Measurements from ENCODE around the gene EVA1C.
A peak's percentile ranks its signal among the peaks of the same experiment; 100 is the strongest.
"Not testable (repeated sequence)": the region's sequence is repeated elsewhere in the genome, so short reads cannot be mapped to it uniquely, and the experiment has no call there.

Gene EVA1C

GRCh38 chr21:32508558-32508957 lies 96.1 kb downstream of the EVA1C start:
- H3K4me2 ChIP-seq (ENCODE audit: low read length), result no peak overlapping the region
- no peaks in the 10 kb centered on the region for H3K9me3 ChIP-seq (replicated peaks; ENCODE audit: low read length)
- no peaks in the 10 kb centered on the region for H3K4me1 ChIP-seq (ENCODE audit: control insufficient read depth, insufficient read depth, low read length)
- no peak overlapping the region for H3K4me3 ChIP-seq (ENCODE audit: low read length)
- H3K36me3 ChIP-seq (ENCODE audit: insufficient read depth, low read length), result peaks cover 7% of the 10 kb centered on the region
- no peaks in the 10 kb centered on the region for H3K27me3 ChIP-seq (ENCODE audit: control insufficient read depth, insufficient read depth, low read length)
- no peak overlapping the region for H3K9ac ChIP-seq (ENCODE audit: low read depth, low read length)

DNA sequence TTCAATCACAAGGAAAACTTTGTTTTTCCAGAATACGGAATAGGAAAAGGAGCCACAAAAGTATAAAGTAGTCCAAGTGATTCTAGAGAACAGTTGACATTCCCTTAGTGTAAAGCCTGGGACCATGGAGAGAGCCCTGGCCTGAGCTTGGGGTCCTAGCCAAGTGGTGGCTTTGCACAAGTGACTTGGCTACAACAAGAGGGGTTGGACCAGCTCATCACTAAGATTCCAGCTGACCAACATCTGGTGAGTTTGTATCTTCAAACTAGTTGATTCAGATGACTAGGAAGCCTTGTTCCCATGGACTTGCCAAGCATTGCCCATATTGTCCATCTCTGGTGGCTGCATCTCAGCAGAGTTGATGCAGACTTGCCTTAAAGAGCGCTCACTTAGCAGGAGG lies 96.5 kb downstream of the EVA1C start:
- not testable (repeated sequence) for H3K4me1 ChIP-seq (ENCODE audit: control insufficient read depth, insufficient read depth, low read length); H3K9me3 ChIP-seq (replicated peaks; ENCODE audit: low read length); H3K4me2 ChIP-seq (ENCODE audit: low read length); H3K9ac ChIP-seq (ENCODE audit: low read depth, low read length); H3K4me3 ChIP-seq (ENCODE audit: low read length); H3K27me3 ChIP-seq (ENCODE audit: control insufficient read depth, insufficient read depth, low read length); H3K36me3 ChIP-seq (ENCODE audit: insufficient read depth, low read length)

DNA sequence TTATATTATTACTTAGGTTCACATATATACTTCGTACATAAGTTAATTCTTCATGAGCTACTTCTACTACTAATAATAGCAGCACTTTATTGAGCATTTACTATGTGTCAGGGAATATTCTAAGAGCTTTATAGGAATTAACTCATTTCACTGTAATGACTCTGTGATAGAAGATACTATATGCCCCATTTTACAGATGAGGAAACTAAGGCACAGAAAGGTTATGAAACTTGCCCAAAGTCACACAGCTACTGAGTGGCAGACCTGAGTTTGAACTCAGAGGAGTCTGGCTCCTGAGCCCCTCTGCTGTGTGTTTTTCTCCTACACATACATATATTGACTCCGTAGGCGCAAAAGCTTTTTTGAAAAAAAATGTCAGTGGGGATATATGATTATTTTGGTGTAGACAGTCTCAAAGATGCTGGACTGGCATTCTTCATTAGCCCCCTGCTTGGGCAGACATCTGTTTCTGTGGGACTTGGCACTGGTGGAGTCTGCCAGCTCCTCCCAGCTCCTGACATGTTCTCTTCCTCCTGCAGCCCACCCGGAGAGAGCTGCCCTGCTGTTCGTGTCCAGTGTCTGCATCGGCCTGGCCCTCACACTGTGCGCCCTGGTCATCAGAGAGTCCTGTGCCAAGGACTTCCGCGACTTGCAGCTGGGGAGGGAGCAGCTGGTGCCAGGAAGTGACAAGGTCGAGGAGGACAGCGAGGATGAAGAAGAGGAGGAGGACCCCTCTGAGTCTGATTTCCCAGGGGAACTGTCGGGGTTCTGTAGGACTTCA lies 102.0 kb downstream of the EVA1C start:
- H3K36me3 ChIP-seq (ENCODE audit: insufficient read depth, low read length), result peaks cover 11% of the 10 kb centered on the region
- H3K4me1 ChIP-seq (ENCODE audit: control insufficient read depth, insufficient read depth, low read length), result peaks cover 11% of the 10 kb centered on the region
- H3K4me2 ChIP-seq (ENCODE audit: low read length), result no peak overlapping the region
- no peaks in the 10 kb centered on the region for H3K27me3 ChIP-seq (ENCODE audit: control insufficient read depth, insufficient read depth, low read length)
- no peak overlapping the region for H3K4me3 ChIP-seq (ENCODE audit: low read length)
- H3K9ac ChIP-seq (ENCODE audit: low read depth, low read length), result no peak overlapping the region
- H3K9me3 ChIP-seq (replicated peaks; ENCODE audit: low read length), result peaks cover 3% of the 10 kb centered on the region

GRCh38 chr21:32515874-32516273 lies 103.4 kb downstream of the EVA1C start:
- Histone ChIP-seq H3K4me3 (ENCODE audit: low read length) (no peak overlapping the region), H3K27me3 (ENCODE audit: control insufficient read depth, insufficient read depth, low read length) (no peaks in the 10 kb centered on the region), H3K4me1 (ENCODE audit: control insufficient read depth, insufficient read depth, low read length) (peaks cover 15% of the 10 kb centered on the region), H3K4me2 (ENCODE audit: low read length) (no peak overlapping the region), H3K9me3 (replicated peaks; ENCODE audit: low read length) (peaks cover 3% of the 10 kb centered on the region), H3K36me3 (ENCODE audit: insufficient read depth, low read length) (peaks cover 11% of the 10 kb centered on the region), H3K9ac (ENCODE audit: low read depth, low read length) (no peak overlapping the region)

- H3K4me2 ChIP-seq (ENCODE audit: low read length), result no peak overlapping the region
- H3K4me3 ChIP-seq (ENCODE audit: low read length), result no peak overlapping the region
- H3K9ac ChIP-seq (ENCODE audit: low read depth, low read length), result no peak overlapping the region
- H3K27me3 ChIP-seq (ENCODE audit: control insufficient read depth, insufficient read depth, low read length), result no peaks in the 10 kb centered on the region
- peaks cover 3% of the 10 kb centered on the region for H3K9me3 ChIP-seq (replicated peaks; ENCODE audit: low read length)
- H3K36me3 ChIP-seq (ENCODE audit: insufficient read depth, low read length), result peaks cover 11% of the 10 kb centered on the region
- H3K4me1 ChIP-seq (ENCODE audit: control insufficient read depth, insufficient read depth, low read length), result peaks cover 26% of the 10 kb centered on the region
Observed at GRCh38 chr21:32516756-32517649, 104.5 kb downstream of the EVA1C start.

DNA sequence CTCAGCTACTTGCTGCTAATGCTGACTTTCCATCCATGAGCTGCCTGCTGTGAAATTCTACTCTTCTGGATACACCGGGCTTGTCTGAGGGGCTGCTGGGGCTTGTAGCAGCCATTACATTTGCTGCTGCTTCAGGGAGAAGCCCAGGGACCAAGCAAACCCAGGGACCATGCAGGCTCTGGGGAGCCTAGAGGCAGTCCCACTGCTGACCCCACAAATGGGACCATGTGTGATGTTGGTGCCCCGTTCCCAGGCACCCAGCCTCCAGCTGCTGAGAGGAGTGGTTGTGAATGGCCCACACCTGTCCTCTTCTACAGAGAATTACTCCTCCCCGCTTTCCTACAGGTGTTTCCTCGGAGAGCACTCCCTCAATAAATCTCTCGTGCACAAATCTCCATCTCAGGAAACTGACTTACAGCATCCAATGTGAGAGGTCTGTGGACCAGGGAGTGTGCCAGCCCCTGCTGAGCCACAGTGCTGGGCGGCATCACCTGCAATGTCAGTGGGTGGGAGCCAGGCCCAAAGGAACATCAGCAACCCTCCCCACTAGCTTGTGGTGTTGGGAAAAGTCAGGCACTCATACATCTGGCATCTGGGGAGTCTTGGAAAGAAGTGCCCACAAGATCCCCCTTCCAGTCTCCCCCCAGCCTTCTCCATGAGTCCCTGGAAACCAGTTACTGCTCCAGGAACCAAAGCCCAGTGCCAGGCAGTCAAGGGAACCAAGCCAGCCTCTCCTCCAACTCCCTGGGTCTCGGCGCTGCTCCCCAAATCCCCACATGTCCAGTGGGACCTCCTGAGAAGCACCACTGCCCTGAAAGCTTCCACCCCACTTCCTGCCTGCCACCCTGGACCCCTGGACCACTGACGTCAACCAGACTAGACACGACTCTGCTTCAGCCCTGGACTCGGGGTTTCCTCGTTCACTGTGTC lies 107.7 kb downstream of the EVA1C start:
- H3K4me1 ChIP-seq (ENCODE audit: control insufficient read depth, insufficient read depth, low read length), result peaks cover 37% of the 10 kb centered on the region
- no peaks in the 10 kb centered on the region for H3K27me3 ChIP-seq (ENCODE audit: control insufficient read depth, insufficient read depth, low read length)
- H3K4me2 ChIP-seq (ENCODE audit: low read length), result no peak overlapping the region
- H3K36me3 ChIP-seq (ENCODE audit: insufficient read depth, low read length), result no peaks in the 10 kb centered on the region
- no peak overlapping the region for H3K9ac ChIP-seq (ENCODE audit: low read depth, low read length)
- H3K9me3 ChIP-seq (replicated peaks; ENCODE audit: low read length), result peaks cover 3% of the 10 kb centered on the region
- H3K4me3 ChIP-seq (ENCODE audit: low read length), result no peak overlapping the region

DNA sequence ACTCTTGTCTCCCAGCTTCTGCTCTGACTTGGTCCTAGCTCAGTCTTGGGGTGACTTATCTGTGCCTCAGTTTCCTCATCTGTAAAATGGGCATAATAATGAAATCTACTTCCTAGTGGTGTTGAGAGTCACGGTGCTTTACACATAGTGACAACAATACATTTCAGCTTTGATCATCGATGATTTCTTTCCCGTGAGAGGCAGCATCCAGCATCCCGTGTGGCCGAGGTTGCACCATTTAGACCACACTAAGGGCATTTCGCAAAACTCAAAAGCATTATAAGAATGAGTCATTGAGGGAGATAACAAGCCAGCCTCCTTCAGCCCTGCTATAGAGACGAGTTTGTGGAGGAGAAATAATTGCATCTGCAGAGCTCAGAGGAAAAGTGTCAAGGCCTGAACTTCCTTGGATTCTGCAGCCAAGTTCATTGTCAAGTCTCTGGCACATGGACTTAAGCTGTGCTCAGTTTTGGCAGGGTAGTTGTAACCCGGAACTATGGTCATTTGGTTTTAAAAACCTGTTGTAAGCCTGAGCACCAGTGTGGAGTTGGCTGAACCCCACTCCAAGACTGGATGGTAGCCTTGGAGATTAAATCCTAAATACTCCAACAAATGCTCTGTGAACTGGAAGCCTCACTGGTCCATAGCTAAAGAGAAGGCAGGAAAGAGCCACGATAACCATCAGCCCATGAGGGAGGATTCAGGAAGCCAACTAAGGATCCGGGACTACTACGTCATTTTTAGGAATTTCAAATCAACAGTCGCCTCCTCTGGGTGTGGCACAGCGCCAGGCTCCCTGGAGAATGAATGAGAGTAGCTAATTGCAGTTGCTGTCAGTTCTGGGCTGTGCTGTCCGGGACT lies 108.6 kb downstream of the EVA1C start:
- Histone ChIP-seq H3K9ac (ENCODE audit: low read depth, low read length) (peak overlapping the region; percentile 53), H3K4me3 (ENCODE audit: low read length) (peak overlapping the region; percentile 24), H3K36me3 (ENCODE audit: insufficient read depth, low read length) (no peaks in the 10 kb centered on the region)

DNA sequence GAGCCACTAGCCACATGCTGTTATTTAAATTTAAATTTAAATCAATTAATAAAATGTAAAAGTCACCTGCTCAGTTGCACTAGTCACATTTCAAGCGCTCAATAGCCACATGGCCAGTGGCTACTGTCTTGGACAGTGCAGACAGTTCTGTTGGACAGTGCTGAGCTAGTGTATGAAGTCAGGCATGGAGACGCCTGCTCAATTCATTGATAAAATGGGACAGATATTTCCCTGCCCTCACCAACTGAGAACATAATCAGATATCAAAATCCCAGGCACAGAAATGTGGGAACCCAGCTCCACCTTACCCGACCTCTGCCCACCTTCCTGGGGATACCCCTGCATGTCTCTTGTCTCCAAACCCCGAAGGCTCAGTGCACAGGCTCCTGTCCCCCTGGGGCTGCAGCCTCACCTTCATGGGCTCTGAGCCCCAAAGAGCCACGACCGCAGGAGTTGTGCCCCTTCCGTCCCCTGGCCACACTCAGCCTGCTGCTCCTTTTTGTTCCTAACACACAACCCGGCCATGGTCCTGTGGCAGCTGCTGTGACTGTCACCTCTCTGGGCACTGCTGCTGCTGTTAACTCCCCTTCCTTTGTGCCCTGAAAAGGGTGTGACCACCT lies 109.3 kb downstream of the EVA1C start:
- Histone ChIP-seq H3K4me1 (ENCODE audit: control insufficient read depth, insufficient read depth, low read length) (peaks cover 31% of the 10 kb centered on the region), H3K4me2 (ENCODE audit: low read length) (peak overlapping the region; percentile 68), H3K9ac (ENCODE audit: low read depth, low read length) (peak overlapping the region; percentile 30), H3K27me3 (ENCODE audit: control insufficient read depth, insufficient read depth, low read length) (no peaks in the 10 kb centered on the region), H3K36me3 (ENCODE audit: insufficient read depth, low read length) (no peaks in the 10 kb centered on the region), H3K9me3 (replicated peaks; ENCODE audit: low read length) (peaks cover 3% of the 10 kb centered on the region), H3K4me3 (ENCODE audit: low read length) (no peak overlapping the region)

More for the DNA sequence above, 108.6 kb downstream of the EVA1C start:
- H3K9me3 ChIP-seq (replicated peaks; ENCODE audit: low read length), result peaks cover 3% of the 10 kb centered on the region
- peak overlapping the region; percentile 68 for H3K4me2 ChIP-seq (ENCODE audit: low read length)
- no peaks in the 10 kb centered on the region for H3K27me3 ChIP-seq (ENCODE audit: control insufficient read depth, insufficient read depth, low read length)
- peaks cover 37% of the 10 kb centered on the region for H3K4me1 ChIP-seq (ENCODE audit: control insufficient read depth, insufficient read depth, low read length)

- no peaks in the 10 kb centered on the region for H3K27me3 ChIP-seq (ENCODE audit: control insufficient read depth, insufficient read depth, low read length)
- no peak overlapping the region for H3K9ac ChIP-seq (ENCODE audit: low read depth, low read length)
- peaks cover 27% of the 10 kb centered on the region for H3K4me1 ChIP-seq (ENCODE audit: control insufficient read depth, insufficient read depth, low read length)
- no peaks in the 10 kb centered on the region for H3K36me3 ChIP-seq (ENCODE audit: insufficient read depth, low read length)
- H3K4me2 ChIP-seq (ENCODE audit: low read length), result no peak overlapping the region
- H3K9me3 ChIP-seq (replicated peaks; ENCODE audit: low read length), result peaks cover 3% of the 10 kb centered on the region
- no peak overlapping the region for H3K4me3 ChIP-seq (ENCODE audit: low read length)
Observed at GRCh38 chr21:32523463-32523862, 111.0 kb downstream of the EVA1C start.

GRCh38 chr21:32523988-32524719 lies 111.6 kb downstream of the EVA1C start:
- H3K9me3 ChIP-seq (replicated peaks; ENCODE audit: low read length), result peaks cover 2% of the 10 kb centered on the region
- H3K4me1 ChIP-seq (ENCODE audit: control insufficient read depth, insufficient read depth, low read length), result peaks cover 27% of the 10 kb centered on the region
- H3K36me3 ChIP-seq (ENCODE audit: insufficient read depth, low read length), result no peaks in the 10 kb centered on the region
- H3K4me3 ChIP-seq (ENCODE audit: low read length), result no peak overlapping the region
- no peak overlapping the region for H3K4me2 ChIP-seq (ENCODE audit: low read length)
- peak overlapping the region; percentile 40 for H3K9ac ChIP-seq (ENCODE audit: low read depth, low read length)
- H3K27me3 ChIP-seq (ENCODE audit: control insufficient read depth, insufficient read depth, low read length), result no peaks in the 10 kb centered on the region

Measured in skeletal muscle satellite cell (primary cell).